G401.6 (cell line): Measurements from ENCODE around the gene NOP10.
A peak's percentile ranks its signal among the peaks of the same experiment; 100 is the strongest.

Experiments
- FAIRE-seq: peaks from 2 replicates; lab custom pipeline; 2012; peaks lifted over from hg19 to GRCh38; lab: Jason Lieb, UNC

Gene NOP10

GRCh38 chr15:34330279-34330678 lies 12.7 kb downstream of the NOP10 start:
- no peak for FAIRE-seq

- FAIRE-seq, result no peak
Observed at GRCh38 chr15:34329006-34329405, 13.9 kb downstream of the NOP10 start.

GRCh38 chr15:34327906-34328305 lies 15.0 kb downstream of the NOP10 start:
- peak; percentile 8 for FAIRE-seq

GRCh38 chr15:34325368-34325767 lies 17.6 kb downstream of the NOP10 start:
- FAIRE-seq, result no peak

GRCh38 chr15:34324933-34325332 lies 18.0 kb downstream of the NOP10 start:
- peak; percentile 28 for FAIRE-seq

- FAIRE-seq, result no peak
Observed at GRCh38 chr15:34323217-34323616, 19.7 kb downstream of the NOP10 start.

GRCh38 chr15:34318277-34319079 lies 24.5 kb downstream of the NOP10 start:
- FAIRE-seq, result no peak

- FAIRE-seq, result no peak
Observed at GRCh38 chr15:34314491-34315490, 28.1 kb downstream of the NOP10 start.

- FAIRE-seq, result no peak
Observed at GRCh38 chr15:34311563-34311962, 31.4 kb downstream of the NOP10 start.

GRCh38 chr15:34304613-34305012 lies 38.3 kb downstream of the NOP10 start:
- FAIRE-seq, result no peak

GRCh38 chr15:34301058-34301457 lies 41.9 kb downstream of the NOP10 start:
- FAIRE-seq, result no peak

- no peak for FAIRE-seq
Observed at GRCh38 chr15:34297059-34297458, 45.9 kb downstream of the NOP10 start.

- FAIRE-seq, result no peak
Observed at GRCh38 chr15:34292621-34293020, 50.3 kb downstream of the NOP10 start.
